Vagina (tissue), 2 donors: Measurements from ENCODE around the gene PKN2. TPM values are rescaled to one million over a fixed set of nuclear protein-coding genes. Genes with fewer than 3 reads are reported as not detected.
A peak's percentile ranks its signal among the peaks of the same experiment; 100 is the strongest.

ENCODE experiments used
- DNase-seq, 2 donors: peaks; one replicate each; pipeline ENCODE4 v3.0.0-alpha.2; 2017; ENCODE audit errors: extremely low spot score in 2 of 2
- H3K27ac ChIP-seq: fragments of 200-600 bp; sonication (generic); one replicate; pipeline ENCODE4 v1.5.1; 2019
- H3K27me3 ChIP-seq: fragments of 200-600 bp; sonication (generic); one replicate; pipeline ENCODE4 v1.5.1; 2019
- H3K36me3 ChIP-seq, 2 donors: fragments of 200-600 bp; sonication (generic); one replicate each; pipeline ENCODE4 v1.5.1; 2017 to 2019
- H3K4me1 ChIP-seq: fragments of 200-600 bp; sonication (generic); one replicate; pipeline ENCODE4 v1.5.1; 2019
- H3K4me3 ChIP-seq, 2 donors: fragments of 200-600 bp; sonication (generic); 1 replicate in 1 of 2; 2 replicates in 1 of 2; pipeline ENCODE4 v1.5.1; 2016 to 2019
- H3K9me3 ChIP-seq: fragments of 200-600 bp; sonication (generic); one replicate; pipeline ENCODE4 v1.5.1; 2019
- POLR2A ChIP-seq, 2 donors: fragments of 450-650 bp; IDR thresholded peaks; one replicate each; pipeline ENCODE4 v1.6.1; 2017; ENCODE audit warnings: antibody characterized with exemption in 2 of 2, mild to moderate bottlenecking in 2 of 2, moderate library complexity in 2 of 2
- POLR2AphosphoS5 ChIP-seq, 2 donors: sonication (generic); formaldehyde crosslinking; IDR thresholded peaks; one replicate each; pipeline ENCODE4 v1.9.0; 2017; ENCODE audit warnings: antibody characterized with exemption in 2 of 2, mild to moderate bottlenecking in 2 of 2, low read depth in 1 of 2; ENCODE audit not compliant: insufficient read depth in 1 of 2
- intact Hi-C: fragments of 100-400 bp; cut with DNase I; formaldehyde crosslinking; loops from one replicate; pipeline ENCODE4 v1.15.1; 2023
- total RNA-seq: library from RNA; depleted of rRNA; stranded (reverse); fragments of >200 nt; gene quantifications from one replicate; pipeline ENCODE4 v1.2.3, GENCODE V29; 2016
- TF ChIP-seq, protein P1 (sequence below), 3 experiments: fragments of 450-650 bp in 2 of 3; fragments of 200-600 bp in 1 of 3; sonication (generic) in 1 of 3; IDR thresholded peaks; one replicate each; pipeline ENCODE4 v1.5.1; 2017 to 2019; ENCODE audit warnings: antibody characterized with exemption in 3 of 3, mild to moderate bottlenecking in 2 of 3, moderate library complexity in 2 of 3

Gene PKN2
- total RNA-seq, 1 donor from 2014 or later: 38.3 TPM

- TF ChIP-seq, protein P1, sequence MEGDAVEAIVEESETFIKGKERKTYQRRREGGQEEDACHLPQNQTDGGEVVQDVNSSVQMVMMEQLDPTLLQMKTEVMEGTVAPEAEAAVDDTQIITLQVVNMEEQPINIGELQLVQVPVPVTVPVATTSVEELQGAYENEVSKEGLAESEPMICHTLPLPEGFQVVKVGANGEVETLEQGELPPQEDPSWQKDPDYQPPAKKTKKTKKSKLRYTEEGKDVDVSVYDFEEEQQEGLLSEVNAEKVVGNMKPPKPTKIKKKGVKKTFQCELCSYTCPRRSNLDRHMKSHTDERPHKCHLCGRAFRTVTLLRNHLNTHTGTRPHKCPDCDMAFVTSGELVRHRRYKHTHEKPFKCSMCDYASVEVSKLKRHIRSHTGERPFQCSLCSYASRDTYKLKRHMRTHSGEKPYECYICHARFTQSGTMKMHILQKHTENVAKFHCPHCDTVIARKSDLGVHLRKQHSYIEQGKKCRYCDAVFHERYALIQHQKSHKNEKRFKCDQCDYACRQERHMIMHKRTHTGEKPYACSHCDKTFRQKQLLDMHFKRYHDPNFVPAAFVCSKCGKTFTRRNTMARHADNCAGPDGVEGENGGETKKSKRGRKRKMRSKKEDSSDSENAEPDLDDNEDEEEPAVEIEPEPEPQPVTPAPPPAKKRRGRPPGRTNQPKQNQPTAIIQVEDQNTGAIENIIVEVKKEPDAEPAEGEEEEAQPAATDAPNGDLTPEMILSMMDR (IDR thresholded peaks at IDR 0.05): no peak
- no peak for TF ChIP-seq POLR2A (IDR thresholded peaks at IDR 0.05)
- TF ChIP-seq POLR2AphosphoS5 (IDR thresholded peaks at IDR 0.05; ENCODE audit: insufficient read depth in 1 of 2, low read depth in 1 of 2): no peak
- DNase-seq: no peak
- H3K4me1 ChIP-seq: peaks cover 10% of the 10 kb centered on the region
- no peaks in the 10 kb centered on the region for H3K9me3 ChIP-seq
- H3K27me3 ChIP-seq: no peaks in the 10 kb centered on the region
- intact Hi-C loops: no loop called here
- H3K4me3 ChIP-seq: no peak overlapping the region
- H3K36me3 ChIP-seq: no peaks in the 10 kb centered on the region
- H3K27ac ChIP-seq: no peak overlapping the region
Measured at GRCh38 chr1:88678405-88678804, 5.7 kb upstream of the PKN2 start.

DNA sequence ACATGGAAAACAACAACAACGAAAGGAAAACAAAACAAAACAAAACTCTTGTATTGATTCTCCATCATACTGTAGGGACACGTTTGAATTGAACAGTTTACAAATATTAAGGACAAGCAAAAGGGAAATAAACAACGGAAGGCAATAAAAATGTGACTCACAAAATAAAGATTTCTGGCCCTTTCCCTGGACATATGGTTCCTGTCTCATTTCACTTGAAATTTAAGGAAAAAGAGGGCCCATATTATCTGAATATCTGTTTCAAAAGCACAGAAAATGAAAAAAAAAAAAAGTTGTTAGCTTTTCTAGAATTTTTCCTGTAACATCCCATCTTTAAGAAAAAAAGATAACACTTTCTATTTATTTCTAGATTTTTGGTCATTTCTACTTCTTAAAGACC, 3.6 kb upstream of the PKN2 start:
- H3K9me3 ChIP-seq: no peaks in the 10 kb centered on the region
- DNase-seq: no peak
- peaks cover 14% of the 10 kb centered on the region for H3K4me1 ChIP-seq
- TF ChIP-seq POLR2AphosphoS5 (IDR thresholded peaks at IDR 0.05; ENCODE audit: insufficient read depth in 1 of 2, low read depth in 1 of 2): no peak
- TF ChIP-seq, protein P1 (IDR thresholded peaks at IDR 0.05): no peak
- no peak for TF ChIP-seq POLR2A (IDR thresholded peaks at IDR 0.05)
- H3K36me3 ChIP-seq: no peaks in the 10 kb centered on the region
- no peak overlapping the region for H3K27ac ChIP-seq
- no peaks in the 10 kb centered on the region for H3K27me3 ChIP-seq
- intact Hi-C loops: no loop called here
- no peak overlapping the region for H3K4me3 ChIP-seq

GRCh38 chr1:88680911-88681622, 3.0 kb upstream of the PKN2 start:
- H3K27me3 ChIP-seq: no peaks in the 10 kb centered on the region
- no peak for DNase-seq
- H3K4me3 ChIP-seq: no peak overlapping the region
- intact Hi-C loops: no loop called here
- no peak for TF ChIP-seq POLR2A (IDR thresholded peaks at IDR 0.05)
- TF ChIP-seq, protein P1 (IDR thresholded peaks at IDR 0.05): no peak
- TF ChIP-seq POLR2AphosphoS5 (IDR thresholded peaks at IDR 0.05; ENCODE audit: insufficient read depth in 1 of 2, low read depth in 1 of 2): no peak
- H3K9me3 ChIP-seq: no peaks in the 10 kb centered on the region
- no peaks in the 10 kb centered on the region for H3K36me3 ChIP-seq
- H3K27ac ChIP-seq: no peak overlapping the region
- peaks cover 20% of the 10 kb centered on the region for H3K4me1 ChIP-seq

- TF ChIP-seq, protein P1 (IDR thresholded peaks at IDR 0.05): no peak
- TF ChIP-seq POLR2A (IDR thresholded peaks at IDR 0.05) (no peak), POLR2AphosphoS5 (IDR thresholded peaks at IDR 0.05; ENCODE audit: insufficient read depth in 1 of 2, low read depth in 1 of 2) (no peak)
- DNase-seq: peak in 1 of 2 donors; percentile 90
- H3K27ac ChIP-seq: peak overlapping the region; percentile 97
- H3K4me3 ChIP-seq: peak overlapping the region; percentile 63 to 86
- no peaks in the 10 kb centered on the region for H3K27me3 ChIP-seq
- H3K36me3 ChIP-seq: no peaks in the 10 kb centered on the region
- H3K9me3 ChIP-seq: no peaks in the 10 kb centered on the region
- peaks cover 38% of the 10 kb centered on the region for H3K4me1 ChIP-seq
- intact Hi-C loops: no loop called here
Measured at GRCh38 chr1:88684482-88685258, 597 bp downstream of the PKN2 start.

- Histone ChIP-seq H3K27me3 (no peaks in the 10 kb centered on the region), H3K4me1 (peaks cover 38% of the 10 kb centered on the region), H3K27ac (peak overlapping the region; percentile 97), H3K4me3 (peak overlapping the region; percentile 63 to 86), H3K36me3 (no peaks in the 10 kb centered on the region), H3K9me3 (no peaks in the 10 kb centered on the region)
- TF ChIP-seq POLR2A (IDR thresholded peaks at IDR 0.05) (no peak), POLR2AphosphoS5 (IDR thresholded peaks at IDR 0.05; ENCODE audit: insufficient read depth in 1 of 2, low read depth in 1 of 2) (no peak)
- TF ChIP-seq, protein P1 (IDR thresholded peaks at IDR 0.05): no peak
- DNase-seq: no peak
- intact Hi-C loops: no loop called here
Measured at GRCh38 chr1:88685259-88685620, 1.2 kb downstream of the PKN2 start.
